HG03103 (cell line): ENCODE data around the gene CDKL5.
"Not testable (repeated sequence)": the region's sequence is repeated elsewhere in the genome, so short reads cannot be mapped to it uniquely, and the experiment has no call there.

ENCODE experiments used
- ATAC-seq: cut with Tn5 transposase; IDR thresholded peaks from one replicate; pipeline ENCODE4 v1.9.1; 2021; ENCODE audit warnings: low read depth; ENCODE audit not compliant: unreplicated experiment

Gene CDKL5

GRCh38 chrX:18566748-18567147 lies 141.3 kb downstream of the CDKL5 start:
- ATAC-seq: no peak

- no peak for ATAC-seq
These were observed 148.1 kb downstream of the CDKL5 start for GRCh38 chrX:18573556-18573955.

GRCh38 chrX:18574591-18574990 lies 149.2 kb downstream of the CDKL5 start:
- ATAC-seq: no peak

GRCh38 chrX:18575744-18576143 lies 150.3 kb downstream of the CDKL5 start:
- no peak for ATAC-seq

GRCh38 chrX:18577400-18577799 lies 152.0 kb downstream of the CDKL5 start:
- no peak for ATAC-seq

- no peak for ATAC-seq
These were observed 153.1 kb downstream of the CDKL5 start for GRCh38 chrX:18578546-18578945.

GRCh38 chrX:18579495-18579894 lies 154.1 kb downstream of the CDKL5 start:
- ATAC-seq: no peak

GRCh38 chrX:18582910-18583493 lies 157.6 kb downstream of the CDKL5 start:
- no peak for ATAC-seq

- ATAC-seq: not testable (repeated sequence)
These were observed 163.9 kb downstream of the CDKL5 start for GRCh38 chrX:18589292-18589691.

GRCh38 chrX:18591834-18592233 lies 166.4 kb downstream of the CDKL5 start:
- no peak for ATAC-seq

- no peak for ATAC-seq
These were observed 168.7 kb downstream of the CDKL5 start for GRCh38 chrX:18594079-18594478.

- ATAC-seq: no peak
These were observed 170.7 kb downstream of the CDKL5 start for GRCh38 chrX:18596096-18596495.

GRCh38 chrX:18598413-18598812 lies 173.0 kb downstream of the CDKL5 start:
- no peak for ATAC-seq

- no peak for ATAC-seq
These were observed 182.6 kb downstream of the CDKL5 start for GRCh38 chrX:18607966-18608365.

- ATAC-seq: no peak
These were observed 188.7 kb downstream of the CDKL5 start for GRCh38 chrX:18613930-18614639.

- no peak for ATAC-seq
These were observed 191.4 kb downstream of the CDKL5 start for GRCh38 chrX:18616688-18617406.

- ATAC-seq: no peak
These were observed 192.0 kb downstream of the CDKL5 start for GRCh38 chrX:18617407-18617750.

- ATAC-seq: no peak
These were observed 193.9 kb downstream of the CDKL5 start for GRCh38 chrX:18619288-18619687.

GRCh38 chrX:18620349-18620748 lies 194.9 kb downstream of the CDKL5 start:
- ATAC-seq: no peak

GRCh38 chrX:18624599-18624998 lies 199.2 kb downstream of the CDKL5 start:
- ATAC-seq: no peak

GRCh38 chrX:18630934-18631333 lies 205.5 kb downstream of the CDKL5 start:
- ATAC-seq: no peak

GRCh38 chrX:18638398-18638797 lies 213.0 kb downstream of the CDKL5 start:
- ATAC-seq: no peak
